OCI-LY7 (cell line): ENCODE data around the gene PRSS56. TPM values are rescaled to one million over a fixed set of nuclear protein-coding genes. Genes with fewer than 3 reads are reported as not detected.
A peak's percentile ranks its signal among the peaks of the same experiment; 100 is the strongest.

Source experiments
- BruUV-seq: library from RNA; stranded (reverse); fragments of 400-500 nt; replicated peaks from 2 replicates; lab custom pipeline; 2021; lab: Mats Ljungman, UMichigan
- CTCF ChIA-PET: fragments of 300-600 bp; sonication (Branson Sonifier 250); formaldehyde crosslinking; loops from one replicate; lab custom pipeline; 2022; ENCODE audit warnings: antibody characterized with exemption; ENCODE audit not compliant: unreplicated experiment; lab: Charles Lee
- POLR2A ChIA-PET: fragments of 300-600 bp; sonication (Branson Sonifier 250); formaldehyde crosslinking; loops from one replicate; lab custom pipeline; 2022; ENCODE audit warnings: antibody characterized with exemption; lab: Charles Lee
- DNase-seq: peaks from one replicate; pipeline ENCODE4 v3.0.0-alpha.2; 2015; ENCODE audit warnings: low spot score
- H2AFZ ChIP-seq: fragments of 200-600 bp; sonication (generic), shearing (Covaris generic); 2 replicates; pipeline ENCODE4 v1.6.1; 2014; ENCODE audit warnings: mild to moderate bottlenecking, antibody characterized with exemption, low read length, moderate library complexity
- H3K27ac ChIP-seq: fragments of 200-600 bp; sonication (generic); 2 replicates; pipeline ENCODE4 v1.5.1; 2014; ENCODE audit warnings: mixed run types, low read depth, mild to moderate bottlenecking, moderate library complexity, low read length, inconsistent platforms; ENCODE audit not compliant: poor library complexity, severe bottlenecking
- H3K36me3 ChIP-seq: fragments of 200-600 bp; sonication (generic); 2 replicates; pipeline ENCODE4 v1.6.1; 2014; ENCODE audit warnings: mild to moderate bottlenecking, antibody characterized with exemption, low read length, moderate library complexity, mixed read lengths; ENCODE audit not compliant: insufficient read depth
- H3K4me1 ChIP-seq: fragments of 200-600 bp; sonication (generic); 2 replicates; pipeline ENCODE4 v1.5.1; 2014; ENCODE audit warnings: mild to moderate bottlenecking, low read length; ENCODE audit not compliant: insufficient read depth, poor library complexity, severe bottlenecking
- H3K4me2 ChIP-seq: fragments of 200-600 bp; sonication (generic); 2 replicates; pipeline ENCODE4 v1.6.1; 2014; ENCODE audit warnings: mild to moderate bottlenecking, low read length
- H3K4me3 ChIP-seq: fragments of 200-600 bp; sonication (generic); 2 replicates; pipeline ENCODE4 v1.5.1; 2014; ENCODE audit warnings: mild to moderate bottlenecking, low read depth, low read length; ENCODE audit not compliant: poor library complexity, severe bottlenecking
- H3K79me2 ChIP-seq: fragments of 200-600 bp; sonication (generic); 2 replicates; pipeline ENCODE4 v1.6.1; 2016; ENCODE audit warnings: low read depth, mild to moderate bottlenecking, low read length, moderate library complexity, mixed read lengths; ENCODE audit not compliant: insufficient read depth
- H3K9me2 ChIP-seq: fragments of 200-600 bp; sonication (generic); 2 replicates; pipeline ENCODE4 v1.6.1; 2016; ENCODE audit warnings: mild to moderate bottlenecking, low read length, mixed read lengths; ENCODE audit not compliant: insufficient read depth
- H3K9me3 ChIP-seq: fragments of 200-600 bp; sonication (generic); 2 replicates; pipeline ENCODE4 v1.6.1; 2014; ENCODE audit warnings: mild to moderate bottlenecking, mixed run types, low read length, mixed read lengths
- H4K20me1 ChIP-seq: fragments of 200-600 bp; sonication (generic); 2 replicates; pipeline ENCODE4 v1.6.1; 2014; ENCODE audit warnings: mild to moderate bottlenecking, antibody characterized with exemption, low read length, moderate library complexity, mixed read lengths; ENCODE audit not compliant: insufficient read depth
- EZH2phosphoT487 ChIP-seq: fragments of 200-600 bp; sonication (generic); IDR thresholded peaks from 2 replicates; pipeline ENCODE4 v1.6.1; 2018; ENCODE audit warnings: low read depth, borderline replicate concordance, mild to moderate bottlenecking, mixed run types, antibody characterized with exemption, low read length, moderate library complexity, mixed read lengths
- intact Hi-C: fragments of 100-400 bp; cut with micrococcal nuclease; formaldehyde crosslinking; loops from one replicate; pipeline ENCODE4 v1.10.0; 2022; ENCODE audit not compliant: unreplicated experiment
- total RNA-seq, 2 experiments: library from RNA; depleted of rRNA in 1 of 2; stranded (reverse); fragments of >200 nt in 1 of 2; shearing (Covaris generic) in 1 of 2; gene quantifications; 2 replicates each; pipeline ENCODE4 v1.2.3, GENCODE V29; 2014 to 2022
- TF ChIP-seq, protein P1 (sequence below): fragments of 200-600 bp; sonication (generic); conservative IDR thresholded peaks from 2 replicates; pipeline ENCODE4 v1.5.1; 2014; ENCODE audit warnings: mild to moderate bottlenecking, antibody characterized with exemption, low read length, moderate library complexity, mixed read lengths

The PRSS56 gene
- total RNA-seq, 2 experiments from 2014 or later = not detected

DNA sequence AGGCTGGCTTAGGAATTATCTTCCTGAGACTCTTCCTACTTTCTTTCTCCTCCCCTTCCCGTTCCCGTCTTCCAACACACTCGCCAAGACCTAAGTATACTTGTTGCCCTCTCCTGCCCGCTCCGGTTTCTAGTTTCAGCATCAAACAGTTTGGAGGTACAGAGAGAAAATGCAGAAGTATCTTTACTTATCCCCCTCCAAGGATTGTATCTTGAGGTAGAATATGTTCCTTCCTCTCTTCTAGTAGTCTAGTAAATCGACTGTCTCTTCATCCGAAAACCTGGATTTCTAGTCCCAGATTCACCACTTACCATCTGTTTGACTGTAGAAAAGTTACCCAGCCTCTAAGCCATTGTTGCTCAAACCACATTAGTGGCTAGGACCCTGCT, 31.1 kb downstream of the PRSS56 start:
- H3K4me3 ChIP-seq = peak overlapping the region; percentile 93
- H3K4me1 ChIP-seq = peaks cover 19% of the 10 kb centered on the region
- H4K20me1 ChIP-seq = peaks cover 7% of the 10 kb centered on the region; the same call in 1 of the 2 replicates
- peak; percentile 21 for DNase-seq
- TSS peak; percentile 64 for BruUV-seq
- ChIA-PET POLR2A (interaction anchor here (0.6 kb wide), 2 partner anchors 54 to 843 kb away, joined by 3 to 4 read pairs; partner anchors contain the start of gene PTMA), CTCF (interaction anchor here (0.6 kb wide), 1 partner anchor 1498 kb away, joined by 3 read pairs; no protein-coding TSS in a partner anchor)
- peaks cover 58% of the 10 kb centered on the region for H3K36me3 ChIP-seq
- peak overlapping the region; percentile 85 for H3K4me2 ChIP-seq
- H3K79me2 ChIP-seq = peaks cover 61% of the 10 kb centered on the region
- no peaks in the 10 kb centered on the region for H3K9me2 ChIP-seq
- H3K27ac ChIP-seq = peak overlapping the region; percentile 84
- H2AFZ ChIP-seq = peak overlapping the region; percentile 50; the same call in 1 of the 2 replicates
- intact Hi-C loops = loop anchor here (5.0 kb wide), 1 partner anchor 589 kb away; the partner anchor contains the start of gene DIS3L2
- peaks cover 5% of the 10 kb centered on the region; the same call in 1 of the 2 replicates for H3K9me3 ChIP-seq
- TF ChIP-seq EZH2phosphoT487 = no peak
- TF ChIP-seq, protein P1, sequence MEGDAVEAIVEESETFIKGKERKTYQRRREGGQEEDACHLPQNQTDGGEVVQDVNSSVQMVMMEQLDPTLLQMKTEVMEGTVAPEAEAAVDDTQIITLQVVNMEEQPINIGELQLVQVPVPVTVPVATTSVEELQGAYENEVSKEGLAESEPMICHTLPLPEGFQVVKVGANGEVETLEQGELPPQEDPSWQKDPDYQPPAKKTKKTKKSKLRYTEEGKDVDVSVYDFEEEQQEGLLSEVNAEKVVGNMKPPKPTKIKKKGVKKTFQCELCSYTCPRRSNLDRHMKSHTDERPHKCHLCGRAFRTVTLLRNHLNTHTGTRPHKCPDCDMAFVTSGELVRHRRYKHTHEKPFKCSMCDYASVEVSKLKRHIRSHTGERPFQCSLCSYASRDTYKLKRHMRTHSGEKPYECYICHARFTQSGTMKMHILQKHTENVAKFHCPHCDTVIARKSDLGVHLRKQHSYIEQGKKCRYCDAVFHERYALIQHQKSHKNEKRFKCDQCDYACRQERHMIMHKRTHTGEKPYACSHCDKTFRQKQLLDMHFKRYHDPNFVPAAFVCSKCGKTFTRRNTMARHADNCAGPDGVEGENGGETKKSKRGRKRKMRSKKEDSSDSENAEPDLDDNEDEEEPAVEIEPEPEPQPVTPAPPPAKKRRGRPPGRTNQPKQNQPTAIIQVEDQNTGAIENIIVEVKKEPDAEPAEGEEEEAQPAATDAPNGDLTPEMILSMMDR = no peak

DNA sequence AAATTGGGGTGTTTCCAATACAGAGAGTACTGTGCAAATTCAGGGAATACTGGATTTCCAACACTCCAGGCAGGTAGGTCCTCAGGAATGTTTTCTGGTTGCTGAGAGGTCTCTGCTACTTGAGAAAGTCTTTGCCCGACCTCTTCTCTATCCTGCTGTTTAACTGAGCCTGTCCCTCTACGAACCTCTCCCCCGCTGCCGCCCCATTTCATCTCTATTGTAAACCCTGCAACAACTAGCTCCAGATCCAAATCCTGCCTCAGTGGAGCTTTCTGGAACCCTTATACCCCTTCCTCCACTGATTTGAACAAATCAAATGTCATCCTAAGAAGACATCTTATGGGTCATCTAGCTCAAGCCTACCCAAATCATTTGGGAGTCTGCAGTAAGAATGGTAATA, 31.6 kb downstream of the PRSS56 start:
- Histone ChIP-seq H3K9me2 (no peaks in the 10 kb centered on the region), H4K20me1 (peaks cover 7% of the 10 kb centered on the region; the same call in 1 of the 2 replicates), H3K4me2 (peak overlapping the region; percentile 85), H3K79me2 (peaks cover 61% of the 10 kb centered on the region), H3K4me1 (peaks cover 19% of the 10 kb centered on the region), H2AFZ (no peak overlapping the region), H3K9me3 (peaks cover 5% of the 10 kb centered on the region; the same call in 1 of the 2 replicates), H3K27ac (no peak overlapping the region), H3K36me3 (peaks cover 58% of the 10 kb centered on the region), H3K4me3 (peak overlapping the region; percentile 93)
- BruUV-seq = no TSS peak
- POLR2A ChIA-PET = interaction anchor here (0.6 to 0.7 kb wide), 2 partner anchors 54 to 874 kb away, joined by 3 to 4 read pairs; no protein-coding TSS in a partner anchor
- CTCF ChIA-PET = no interaction called here
- no peak for TF ChIP-seq EZH2phosphoT487
- TF ChIP-seq, protein P1 = no peak
- intact Hi-C loops = loop anchor here (5.0 kb wide), 1 partner anchor 589 kb away; the partner anchor contains the start of gene DIS3L2
- no peak for DNase-seq

DNA sequence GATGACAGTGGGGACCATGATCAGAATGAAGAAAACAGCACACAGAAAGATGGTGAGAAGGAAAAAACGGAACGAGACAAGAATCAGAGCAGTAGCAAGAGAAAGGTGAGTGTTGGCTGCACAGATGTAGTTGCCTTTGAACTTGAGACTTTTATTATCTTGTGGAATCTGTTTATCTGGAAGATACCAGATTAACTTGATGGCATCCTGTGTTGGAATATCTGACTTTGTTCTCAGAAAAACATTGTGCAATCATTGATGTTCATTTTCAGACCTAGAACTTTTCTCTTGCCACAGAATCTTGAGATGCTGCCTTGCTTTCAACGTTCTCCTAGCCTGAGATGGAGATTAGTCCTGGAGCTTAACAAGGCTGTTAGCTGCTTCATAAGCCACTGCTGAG, 36.2 kb downstream of the PRSS56 start:
- Histone ChIP-seq H2AFZ (no peak overlapping the region), H3K4me2 (no peak overlapping the region), H3K36me3 (peaks cover 73% of the 10 kb centered on the region), H3K9me2 (no peaks in the 10 kb centered on the region), H3K4me3 (no peak overlapping the region), H3K4me1 (peaks cover 6% of the 10 kb centered on the region), H3K79me2 (peaks cover 22% of the 10 kb centered on the region), H3K27ac (no peak overlapping the region), H3K9me3 (no peaks in the 10 kb centered on the region), H4K20me1 (peaks cover 7% of the 10 kb centered on the region; the same call in 1 of the 2 replicates)
- ChIA-PET CTCF (no interaction called here), POLR2A (no interaction called here)
- no peak for DNase-seq
- intact Hi-C loops = no loop called here
- no peak for TF ChIP-seq EZH2phosphoT487
- TF ChIP-seq, protein P1 = no peak
- no TSS peak for BruUV-seq
